Activated T-cell treated with anti-CD3 and anti-CD28 coated beads for 1 hour (primary cell): Measurements from ENCODE around the gene KRTAP12-3.

Experiments used
- DNase-seq: peaks from one replicate; pipeline ENCODE4 v3.0.0-alpha.2; 2020; ENCODE audit warnings: low read depth

The KRTAP12-3 gene

GRCh38 chr21:44702973-44703730 lies 45.4 kb downstream of the KRTAP12-3 start:
- no peak for DNase-seq

DNA sequence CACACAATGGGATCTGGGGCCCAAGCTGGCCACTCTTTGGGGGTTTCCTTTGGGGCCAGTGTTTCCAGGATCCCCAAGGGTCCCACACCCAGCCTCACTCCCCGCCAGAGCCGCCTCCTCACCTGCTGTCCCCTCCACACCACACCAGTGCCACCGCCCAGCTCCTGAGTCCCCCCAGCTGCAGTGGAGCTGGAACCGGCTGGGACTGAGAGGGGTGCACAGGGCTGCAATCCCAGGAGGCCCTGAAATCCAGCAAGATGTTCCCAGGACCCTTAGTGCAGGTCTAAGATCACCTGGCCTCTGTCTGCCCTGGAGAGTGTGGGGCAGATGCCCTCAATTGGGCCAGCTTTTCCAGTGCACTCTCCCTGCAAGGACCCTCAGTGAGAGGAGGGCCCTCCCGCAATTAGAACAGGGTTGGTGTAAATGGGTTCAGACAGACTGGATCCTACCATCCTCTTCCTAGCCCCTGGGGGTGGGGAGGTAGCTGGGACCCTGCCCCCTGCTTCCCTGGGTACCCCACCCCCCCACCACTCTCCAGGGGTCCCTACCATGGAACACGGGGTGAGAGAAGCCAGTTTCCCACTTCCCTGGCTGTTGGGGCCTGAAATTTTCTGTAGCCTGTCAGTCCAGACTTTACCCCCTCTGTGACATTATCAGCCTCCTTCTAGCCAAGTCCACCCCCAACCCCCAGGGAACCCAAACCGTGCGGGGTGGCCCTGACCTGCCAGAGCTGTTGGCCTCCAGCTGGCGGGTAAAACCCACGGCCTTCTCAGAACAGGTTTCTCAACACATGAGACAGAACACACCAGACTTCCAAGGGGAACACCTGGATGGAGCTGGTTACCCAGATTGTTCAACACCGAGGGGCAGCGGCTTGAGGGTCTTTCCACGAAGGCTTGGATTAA lies 46.3 kb downstream of the KRTAP12-3 start:
- no peak for DNase-seq

GRCh38 chr21:44704636-44705001 lies 46.9 kb downstream of the KRTAP12-3 start:
- no peak for DNase-seq

- no peak for DNase-seq
Observed at GRCh38 chr21:44706026-44706705, 48.4 kb downstream of the KRTAP12-3 start.

DNA sequence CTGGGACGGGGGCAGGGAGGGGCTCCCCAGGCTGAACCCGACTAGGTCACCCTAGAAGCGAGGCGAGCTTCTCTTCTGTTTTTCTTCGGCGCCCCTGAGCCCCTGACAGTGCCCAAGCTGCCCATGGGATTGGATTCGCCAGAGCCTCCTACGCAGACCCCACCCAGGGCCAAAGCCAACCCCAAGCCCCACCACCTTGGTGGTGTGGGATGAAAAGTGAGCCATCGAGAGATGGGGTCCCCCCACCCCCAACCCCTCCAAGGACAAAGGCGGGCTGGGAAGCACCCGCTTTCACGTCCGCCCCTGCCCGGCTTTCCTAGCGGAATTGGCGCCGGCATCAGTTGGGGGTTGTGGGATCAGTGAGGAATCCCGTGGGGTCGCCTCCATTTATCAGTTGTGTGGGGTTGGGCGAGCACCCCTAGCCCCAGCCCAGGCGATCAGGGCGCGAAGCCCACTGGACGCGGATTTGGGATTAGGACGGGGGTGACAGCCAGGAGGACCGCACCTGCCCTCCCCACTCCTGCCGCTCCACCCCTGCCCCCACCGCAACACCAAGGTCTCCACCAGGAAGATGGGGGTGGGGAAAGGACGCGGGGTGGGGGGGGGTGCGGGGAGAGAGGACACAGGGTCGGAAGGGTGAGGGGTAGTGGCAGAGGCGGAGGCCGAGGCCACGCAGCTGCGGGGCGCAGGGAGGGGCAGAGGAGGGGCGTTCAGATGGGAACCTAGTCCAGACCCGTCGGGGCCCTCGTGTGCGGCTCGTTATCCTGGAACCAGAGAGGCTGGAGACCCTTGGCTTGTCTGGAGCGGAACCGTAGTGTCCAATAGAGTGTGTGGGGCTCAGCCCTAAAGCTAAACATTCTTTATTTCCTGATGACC lies 49.2 kb downstream of the KRTAP12-3 start:
- DNase-seq: no peak
